GM12892 (cell line): ENCODE results near the gene MFAP5.

Experiments
- POLR2A ChIP-seq: IDR thresholded peaks from 2 replicates; pipeline ENCODE4 v1.6.1; 2011; ENCODE audit warnings: low read depth, low read length, control low read depth
- POLR2AphosphoS5 ChIP-seq: IDR thresholded peaks from 2 replicates; pipeline ENCODE4 v1.6.1; 2011; ENCODE audit warnings: low read depth, low read length, control low read depth
- TAF1 ChIP-seq: IDR thresholded peaks from 2 replicates; pipeline ENCODE4 v1.6.1; 2011; ENCODE audit warnings: low read depth, mild to moderate bottlenecking, control low read depth, low read length, borderline replicate concordance

- TF ChIP-seq POLR2AphosphoS5 (no peak), POLR2A (no peak), TAF1 (no peak)
Observed at GRCh38 chr12:8677362-8677761, 14.7 kb upstream of the MFAP5 start.
